ENCODE data around the gene HES2.
"Not testable (repeated sequence)": the region's sequence is repeated elsewhere in the genome, so short reads cannot be mapped to it uniquely, and the experiment has no call there.

Gene HES2

DNA sequence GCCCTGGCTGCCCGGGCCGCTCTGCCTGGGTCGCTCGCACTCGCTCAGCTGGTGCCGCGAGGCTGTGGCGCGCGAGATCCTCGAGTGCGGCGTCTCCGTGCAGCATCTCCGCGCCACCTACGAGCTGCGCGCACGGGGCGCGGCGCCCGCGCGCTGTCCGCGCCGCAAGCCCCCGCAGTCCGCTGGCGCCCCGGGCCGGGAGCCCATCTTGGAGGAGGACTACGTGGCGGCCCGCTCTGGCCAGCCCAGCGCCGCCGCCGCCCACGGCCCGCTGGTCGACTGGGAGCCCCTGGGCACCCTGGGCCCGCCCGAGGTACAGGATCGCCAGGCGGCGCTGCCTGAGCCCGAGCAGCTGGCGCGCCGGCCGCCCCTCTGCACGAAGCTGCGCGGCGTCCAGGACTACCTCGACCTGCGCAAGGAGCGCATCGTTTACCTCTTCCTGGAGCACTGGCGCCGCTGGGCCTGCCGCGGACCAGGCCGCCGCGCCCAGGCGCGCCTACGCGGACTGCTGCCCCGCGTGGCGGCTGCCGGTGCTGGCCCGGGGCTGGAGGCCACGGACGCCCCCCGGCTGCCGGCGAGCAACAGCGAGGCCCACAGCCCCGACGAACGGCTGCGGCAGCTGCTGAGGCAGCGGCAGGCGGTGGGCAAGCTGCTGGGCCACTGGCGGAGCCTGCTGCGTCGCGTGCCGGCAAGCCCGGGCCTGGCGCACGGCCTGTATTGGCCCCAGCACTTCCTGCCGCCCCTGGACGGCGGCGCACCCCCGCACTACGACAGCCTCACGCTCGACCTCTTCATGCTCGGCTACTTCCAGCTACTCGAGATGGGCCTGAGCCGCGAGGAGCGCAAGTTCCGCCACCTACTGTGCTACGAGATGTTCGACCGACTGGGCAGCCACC is 35.4 kb upstream of the HES2 start:
- DNase-seq (ENCODE audit: low read depth) = no peak

DNA sequence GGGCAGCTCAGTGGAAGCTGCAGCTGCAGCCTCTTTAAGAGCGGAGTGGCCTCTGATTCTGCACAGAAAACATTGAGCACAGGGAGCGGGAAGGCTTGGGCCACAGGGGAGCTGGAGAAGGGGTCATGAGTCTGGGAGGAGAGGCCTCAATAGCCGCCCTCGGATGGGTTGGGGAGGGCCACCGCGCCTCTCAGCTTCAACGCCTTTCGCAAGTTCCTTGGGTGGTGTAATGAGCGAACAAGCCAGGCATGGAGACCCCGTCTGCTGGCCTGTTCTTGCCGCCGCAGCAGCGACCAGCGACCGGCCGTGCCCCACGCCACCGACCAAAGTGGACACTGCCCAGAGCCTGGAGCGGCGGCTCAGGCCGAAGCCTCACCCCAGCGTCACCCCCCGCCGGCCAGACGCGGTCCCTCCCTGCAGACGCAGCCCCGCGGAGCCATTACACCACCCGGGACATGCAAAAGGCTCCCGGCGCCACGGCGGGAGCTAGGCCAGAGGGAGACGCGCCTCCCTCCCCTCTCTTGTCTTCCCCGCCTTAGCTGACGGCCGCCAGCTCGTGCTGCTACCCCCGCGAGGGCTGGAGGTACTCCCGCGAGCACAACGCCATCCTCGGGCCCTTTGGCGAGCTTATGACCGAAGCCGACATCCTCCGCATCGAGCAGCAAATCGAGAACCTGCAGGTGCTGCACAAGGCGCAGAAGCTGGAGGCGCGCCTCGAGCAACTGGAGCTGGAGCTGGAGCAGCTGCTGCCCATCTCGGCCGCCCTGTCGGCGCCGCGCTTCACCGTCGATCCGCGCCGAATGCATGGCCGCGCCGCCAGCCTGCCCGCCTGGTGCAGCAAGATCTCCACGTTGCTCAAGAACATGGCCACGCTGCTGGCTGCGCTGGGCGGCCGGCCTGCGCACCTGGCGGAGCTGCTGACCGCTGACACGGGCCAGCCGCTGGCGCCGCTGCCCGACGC is 34.5 kb upstream of the HES2 start:
- DNase-seq (ENCODE audit: low read depth) = not testable (repeated sequence)

GRCh38 chr1:6450943-6451373 is 31.2 kb upstream of the HES2 start:
- DNase-seq (ENCODE audit: low read depth) = no peak

GRCh38 chr1:6450486-6450885 is 30.8 kb upstream of the HES2 start:
- DNase-seq (ENCODE audit: low read depth) = not testable (repeated sequence)

- no peak for DNase-seq (ENCODE audit: low read depth)
Measured at GRCh38 chr1:6450005-6450450, 30.3 kb upstream of the HES2 start.

- DNase-seq (ENCODE audit: low read depth) = no peak
Measured at GRCh38 chr1:6448749-6449631, 29.3 kb upstream of the HES2 start.

- no peak for DNase-seq (ENCODE audit: low read depth)
Measured at GRCh38 chr1:6447818-6448748, 28.4 kb upstream of the HES2 start.

GRCh38 chr1:6447016-6447817 is 27.5 kb upstream of the HES2 start:
- no peak for DNase-seq (ENCODE audit: low read depth)

DNA sequence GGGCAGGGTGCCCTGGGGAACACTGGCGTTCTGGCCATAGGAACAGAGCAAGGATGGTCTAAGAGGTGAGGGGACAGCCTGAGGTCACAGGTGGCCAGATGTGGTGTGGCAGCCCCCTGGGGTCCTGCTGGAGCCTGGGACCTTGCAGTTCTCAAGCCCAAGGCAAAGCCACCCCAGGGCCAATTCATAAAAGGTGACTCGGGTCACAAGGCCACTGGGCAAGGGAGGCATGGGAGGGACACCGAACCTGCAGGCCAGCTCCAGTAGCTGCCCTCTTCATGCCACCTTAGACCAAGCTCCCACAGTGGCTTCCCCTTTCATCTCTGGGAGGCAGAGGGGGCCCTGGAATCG is 26.9 kb upstream of the HES2 start:
- no peak for DNase-seq (ENCODE audit: low read depth)

- not testable (repeated sequence) for DNase-seq (ENCODE audit: low read depth)
Measured at GRCh38 chr1:6445929-6446328, 26.2 kb upstream of the HES2 start.

- DNase-seq (ENCODE audit: low read depth) = no peak
Measured at GRCh38 chr1:6445062-6445763, 25.5 kb upstream of the HES2 start.

DNA sequence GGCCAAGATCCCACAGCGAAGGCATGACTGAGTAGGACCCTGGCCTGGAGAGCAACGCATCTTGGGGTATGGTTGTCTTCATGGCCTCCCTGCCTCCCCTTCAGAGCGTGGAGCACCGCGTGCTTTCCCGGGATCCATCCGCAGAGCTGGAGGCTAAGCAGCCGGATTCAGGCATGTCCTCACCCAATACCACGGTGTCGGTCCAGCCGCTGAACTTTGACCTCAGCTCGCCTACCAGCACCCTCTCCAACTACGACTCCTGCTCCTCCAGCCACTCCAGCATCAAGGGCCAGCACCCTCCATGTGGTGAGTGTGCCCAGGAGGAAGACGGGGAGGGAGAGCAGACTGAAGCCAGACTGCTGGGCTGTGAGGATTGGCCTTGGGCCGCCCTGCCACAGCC is 24.7 kb upstream of the HES2 start:
- no peak for DNase-seq (ENCODE audit: low read depth)

DNA sequence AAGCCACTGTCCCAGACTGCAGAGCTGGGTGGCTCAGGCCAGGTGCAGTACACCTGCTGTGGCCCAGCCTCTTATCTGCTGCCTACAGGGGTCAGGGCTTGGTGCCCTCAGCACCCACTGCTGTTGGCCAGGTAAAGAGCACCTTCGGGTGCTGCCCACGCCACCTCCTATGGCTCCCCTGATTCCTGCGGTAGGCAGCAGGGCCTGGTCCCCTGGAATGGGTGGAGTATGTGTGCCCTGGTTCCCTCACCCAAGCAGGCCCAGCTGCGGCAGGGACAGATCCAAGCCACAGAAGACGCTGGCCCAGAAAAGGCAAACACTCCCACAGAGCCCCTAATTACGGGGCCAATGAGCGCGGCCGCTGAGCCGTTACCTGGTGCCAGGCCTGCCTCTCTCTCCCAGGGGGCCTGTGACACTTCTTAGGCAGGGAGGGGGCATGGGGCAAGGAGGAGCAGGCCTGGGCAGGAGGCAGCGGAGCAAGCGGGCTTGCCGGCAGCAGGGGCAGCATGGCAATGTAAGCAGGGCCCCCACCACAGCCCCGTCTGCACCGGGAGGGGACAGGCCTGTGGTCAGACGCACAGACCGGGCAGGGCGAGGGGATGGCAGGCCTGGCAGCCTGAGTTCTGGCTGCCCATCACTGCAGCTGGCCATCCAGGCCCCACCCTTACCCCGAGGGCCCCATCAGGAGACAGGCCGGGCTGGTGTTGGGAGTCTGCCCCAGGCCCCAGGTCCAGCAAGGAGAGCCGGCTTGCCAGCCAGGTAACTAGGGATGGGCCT is 23.8 kb upstream of the HES2 start:
- no peak for DNase-seq (ENCODE audit: low read depth)

- no peak for DNase-seq (ENCODE audit: low read depth)
Measured at GRCh38 chr1:6441586-6441985, 21.9 kb upstream of the HES2 start.

GRCh38 chr1:6440198-6441126 is 20.7 kb upstream of the HES2 start:
- no peak for DNase-seq (ENCODE audit: low read depth)

DNA sequence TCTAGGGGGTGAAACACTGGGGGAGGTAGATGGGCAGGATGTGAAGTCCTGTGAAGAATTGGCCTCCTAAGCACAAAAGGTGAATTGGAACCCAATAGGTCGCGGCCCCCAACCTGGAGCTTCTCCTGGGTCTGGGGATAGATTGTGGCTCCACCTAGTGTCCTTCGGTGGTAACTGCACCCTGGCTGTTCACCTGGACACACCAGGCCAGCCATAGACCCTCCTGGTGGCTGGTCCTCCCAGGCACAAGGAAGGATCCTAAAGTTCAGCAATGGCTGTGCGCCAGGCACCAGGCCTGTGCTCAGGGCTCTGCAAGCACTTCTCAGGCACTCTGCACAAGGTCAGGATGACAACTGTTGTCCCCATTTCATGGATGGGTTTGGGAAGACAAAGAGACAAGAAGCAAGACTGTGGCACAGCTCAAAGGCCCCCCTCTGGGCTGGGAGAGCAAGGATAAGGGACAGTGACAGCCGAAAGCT is 18.4 kb upstream of the HES2 start:
- no peak for DNase-seq (ENCODE audit: low read depth)
